ENCODE data around the gene SLC9A2. TPM values are rescaled to one million over a fixed set of nuclear protein-coding genes. Genes with fewer than 3 reads are reported as not detected.

Gene SLC9A2
- total and polyA plus RNA-seq, 10 of the 15 experiments (the other 5 are each of a cell fraction or from before 2014, with no cell fraction given) = 0.13 to 1.2 (median 0.79) TPM

DNA sequence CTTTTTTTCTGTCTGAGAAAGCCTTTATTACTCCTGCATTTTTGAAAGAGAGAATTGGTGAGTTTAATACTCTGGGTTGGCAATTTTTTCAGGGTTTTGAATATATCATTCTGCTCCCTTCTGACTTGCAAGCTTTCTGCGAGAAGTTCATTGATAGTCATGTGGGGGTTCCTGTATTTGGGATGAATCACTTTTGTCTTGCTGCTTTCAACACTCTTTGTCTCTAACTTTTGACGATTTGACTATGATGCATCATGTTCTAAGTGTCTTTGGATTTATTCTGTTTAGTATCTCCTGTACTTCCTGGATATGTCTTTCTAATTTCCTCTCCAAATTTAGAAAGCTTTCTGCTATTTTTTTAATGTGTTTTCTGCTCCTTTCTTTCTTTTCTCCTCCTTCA, 41.0 kb upstream of the SLC9A2 start:
- H3K4me2 ChIP-seq (ENCODE audit: control insufficient read depth, insufficient read depth) = no peak overlapping the region
- intact Hi-C loops (cut with micrococcal nuclease; ENCODE audit: unreplicated experiment) (no loop called here), in situ Hi-C loops (cut with MboI) (no loop called here)
- 43% methylated on average over 2 of the region's 2 CpGs for WGBS (ENCODE audit: insufficient coverage, insufficient replicate concordance, low lambda C conversion rate, missing lambda C conversion rate)
- no peaks in the 10 kb centered on the region for H3K9me3 ChIP-seq (replicated peaks; ENCODE audit: control insufficient read depth, insufficient read depth, low read length)
- no peaks in the 10 kb centered on the region for H3K36me3 ChIP-seq (ENCODE audit: control insufficient read depth in 2 of 2, insufficient read depth in 2 of 2, low read length in 1 of 2)
- ChIA-PET CTCF (interaction anchor here (1.5 kb wide), 1 partner anchor 38 kb away, joined by 3 read pairs; no protein-coding TSS in a partner anchor), RAD21 (ENCODE audit: unreplicated experiment) (no interaction called here), SMC1A (ENCODE audit: uncharacterized antibody, unreplicated experiment) (interaction anchor here (1.9 kb wide), 1 partner anchor 32 kb away, joined by 4 read pairs; no protein-coding TSS in a partner anchor), POLR2A (no interaction called here)
- ATAC-seq = no peak
- H3K79me2 ChIP-seq (ENCODE audit: control insufficient read depth, insufficient read depth, low read length) = no peaks in the 10 kb centered on the region
- TF ChIP-seq RELB (IDR thresholded peaks at IDR 0.05; ENCODE audit: low read depth) (no peak), YY1 (IDR thresholded peaks at IDR 0.05; ENCODE audit: low read depth, low read length) (no peak), SIX5 (IDR thresholded peaks at IDR 0.05; ENCODE audit: low read depth, low read length, severe bottlenecking) (no peak), ZBTB4 (CRISPR knock-in tag; IDR thresholded peaks at IDR 0.05) (no peak), IKZF1 (conservative IDR thresholded peaks at IDR 0.05) (no peak), CHD2 (IDR thresholded peaks at IDR 0.05; ENCODE audit: borderline replicate concordance, low read depth, low read length) (no peak), TAF1 (IDR thresholded peaks at IDR 0.05; ENCODE audit: borderline replicate concordance, low read depth, low read length) (no peak)
- H2AFZ ChIP-seq (ENCODE audit: control insufficient read depth, low read depth, low read length) = no peak overlapping the region
- FAIRE-seq = no peak
- H4K20me1 ChIP-seq (ENCODE audit: control insufficient read depth, insufficient read depth) = no peaks in the 10 kb centered on the region
- DNase-seq (ENCODE audit: low read depth, low spot score) = no peak
- H3K27ac ChIP-seq (ENCODE audit: control insufficient read depth, insufficient read depth) = no peak overlapping the region
- H3K4me3 ChIP-seq = no peak overlapping the region
- H3K4me1 ChIP-seq (ENCODE audit: control insufficient read depth, insufficient read depth, low read length) = no peaks in the 10 kb centered on the region
- H3K27me3 ChIP-seq (replicated peaks in 1 of 2; ENCODE audit: control insufficient read depth in 2 of 2, insufficient read depth in 2 of 2, low read length in 1 of 2) = no peaks in the 10 kb centered on the region; a peak in 1 of 4 replicates
- BruUV-seq (replicated peaks) = no TSS peak
- H3K9ac ChIP-seq (ENCODE audit: control insufficient read depth, insufficient read depth, low read length) = no peak overlapping the region

Data from GM12878 (cell line).